ENCODE measurements around the gene TMC1.

The TMC1 gene

DNA sequence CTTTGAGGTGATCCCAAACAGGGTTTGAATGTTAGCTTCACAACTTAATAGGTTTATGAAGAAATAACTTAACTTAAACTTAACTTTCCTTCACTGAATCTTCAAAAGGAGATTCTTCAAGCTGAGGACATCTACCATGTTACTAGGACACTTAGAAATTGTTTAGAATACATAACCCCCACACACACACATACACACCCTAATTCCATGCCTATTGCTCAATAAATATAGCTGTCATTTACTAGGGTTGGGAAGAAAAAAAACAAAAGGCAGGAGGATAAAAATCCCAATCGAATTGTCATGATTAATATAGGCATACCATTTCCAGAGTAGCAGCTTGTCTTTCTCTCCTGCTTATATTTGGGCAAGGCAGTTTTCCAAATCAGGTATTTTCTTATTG lies 363.1 kb downstream of the TMC1 start:
- in situ Hi-C loops (cut with MboI; ENCODE audit: low sequenced_read_pairs, unreplicated experiment), result no loop called here
- no peak for DNase-seq (ENCODE audit: low spot score)
- TF ChIP-seq, protein P1, sequence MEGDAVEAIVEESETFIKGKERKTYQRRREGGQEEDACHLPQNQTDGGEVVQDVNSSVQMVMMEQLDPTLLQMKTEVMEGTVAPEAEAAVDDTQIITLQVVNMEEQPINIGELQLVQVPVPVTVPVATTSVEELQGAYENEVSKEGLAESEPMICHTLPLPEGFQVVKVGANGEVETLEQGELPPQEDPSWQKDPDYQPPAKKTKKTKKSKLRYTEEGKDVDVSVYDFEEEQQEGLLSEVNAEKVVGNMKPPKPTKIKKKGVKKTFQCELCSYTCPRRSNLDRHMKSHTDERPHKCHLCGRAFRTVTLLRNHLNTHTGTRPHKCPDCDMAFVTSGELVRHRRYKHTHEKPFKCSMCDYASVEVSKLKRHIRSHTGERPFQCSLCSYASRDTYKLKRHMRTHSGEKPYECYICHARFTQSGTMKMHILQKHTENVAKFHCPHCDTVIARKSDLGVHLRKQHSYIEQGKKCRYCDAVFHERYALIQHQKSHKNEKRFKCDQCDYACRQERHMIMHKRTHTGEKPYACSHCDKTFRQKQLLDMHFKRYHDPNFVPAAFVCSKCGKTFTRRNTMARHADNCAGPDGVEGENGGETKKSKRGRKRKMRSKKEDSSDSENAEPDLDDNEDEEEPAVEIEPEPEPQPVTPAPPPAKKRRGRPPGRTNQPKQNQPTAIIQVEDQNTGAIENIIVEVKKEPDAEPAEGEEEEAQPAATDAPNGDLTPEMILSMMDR (IDR thresholded peaks at IDR 0.05; ENCODE audit: borderline replicate concordance, control extremely low read depth, extremely low read depth, insufficient read depth, missing control alignments), result no peak

Data from GM13976 (cell line).